ENCODE data around the gene CRYL1. TPM values are rescaled to one million over a fixed set of nuclear protein-coding genes. Genes with fewer than 3 reads are reported as not detected.

The CRYL1 gene
- polyA plus RNA-seq, 3 donors = 35.0 to 70.2 (median 51.4) TPM

DNA sequence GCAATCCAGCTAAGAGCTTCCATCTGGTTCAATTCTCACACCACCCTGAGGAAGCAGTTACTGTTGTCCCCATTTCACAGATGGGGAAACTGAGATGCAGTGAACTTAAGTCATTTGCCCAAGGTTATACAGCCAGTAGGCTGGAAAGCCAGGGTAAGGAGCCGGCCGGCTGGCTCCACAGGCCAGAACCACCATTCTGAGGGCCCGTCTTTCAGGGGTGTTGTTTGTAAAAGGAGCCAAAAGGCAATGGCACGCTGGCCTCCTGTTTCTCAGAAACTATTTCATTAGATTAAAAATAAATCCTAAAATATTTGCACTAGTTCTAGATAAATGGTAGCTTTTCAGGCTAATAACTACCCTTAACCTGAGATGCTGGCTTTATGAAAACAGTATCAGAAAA, 114.9 kb downstream of the CRYL1 start:
- Mint-ChIP-seq H3K27ac (no peak overlapping the region), H3K36me3 (peaks cover 0 to 6% of the 10 kb centered on the region in 2 donors), H3K4me1 (peaks cover 10% of the 10 kb centered on the region), H3K4me3 (no peak overlapping the region), H3K27me3 (ENCODE audit: low read depth in 3 of 3) (peaks cover 0 to 9% (median 6%) of the 10 kb centered on the region in 3 donors), H3K9me3 (peaks cover 2 to 13% (median 5%) of the 10 kb centered on the region in 7 donors)
- no peak for DNase-seq
- Histone ChIP-seq H3K4me2 (replicated peaks; ENCODE audit: extremely low read depth, low read length, poor library complexity, severe bottlenecking) (no peak overlapping the region), H3K4me1 (ENCODE audit: control insufficient read depth in 1 of 2, insufficient read depth in 2 of 2, low read length in 2 of 2) (peaks cover 7 to 8% of the 10 kb centered on the region in 2 donors), H3K9me3 (replicated peaks in 1 of 2; ENCODE audit: control insufficient read depth in 1 of 2, insufficient read depth in 1 of 2, low read length in 2 of 2) (peaks cover 2 to 8% of the 10 kb centered on the region in 2 donors), H3K79me2 (ENCODE audit: insufficient read depth, low read length) (no peaks in the 10 kb centered on the region), H3K4me3 (replicated peaks in 1 of 3; ENCODE audit: low read depth in 2 of 3, low read length in 3 of 3) (no peak overlapping the region), H3K27ac (ENCODE audit: low read depth in 1 of 2, low read length in 2 of 2) (no peak overlapping the region), H3K27me3 (ENCODE audit: control insufficient read depth in 2 of 2, insufficient read depth in 2 of 2, low read length in 2 of 2) (peaks cover 0 to 4% of the 10 kb centered on the region in 2 donors), H3K9ac (ENCODE audit: insufficient read depth, low read length, poor library complexity, severe bottlenecking) (no peak overlapping the region), H3K36me3 (replicated peaks in 1 of 2; ENCODE audit: control insufficient read depth in 1 of 2, insufficient read depth in 2 of 2, low read length in 2 of 2) (no peaks in the 10 kb centered on the region), H4K20me1 (ENCODE audit: insufficient read depth, low read length) (no peaks in the 10 kb centered on the region), H2AFZ (ENCODE audit: insufficient read depth, low read depth, low read length, poor library complexity, severe bottlenecking) (no peak overlapping the region)
- intact Hi-C loops (cut with micrococcal nuclease) = no loop called here
- WGBS (ENCODE audit: insufficient coverage) = no CpG with 5 or more reads among the region's 4 CpGs
- TF ChIP-seq, protein P1, sequence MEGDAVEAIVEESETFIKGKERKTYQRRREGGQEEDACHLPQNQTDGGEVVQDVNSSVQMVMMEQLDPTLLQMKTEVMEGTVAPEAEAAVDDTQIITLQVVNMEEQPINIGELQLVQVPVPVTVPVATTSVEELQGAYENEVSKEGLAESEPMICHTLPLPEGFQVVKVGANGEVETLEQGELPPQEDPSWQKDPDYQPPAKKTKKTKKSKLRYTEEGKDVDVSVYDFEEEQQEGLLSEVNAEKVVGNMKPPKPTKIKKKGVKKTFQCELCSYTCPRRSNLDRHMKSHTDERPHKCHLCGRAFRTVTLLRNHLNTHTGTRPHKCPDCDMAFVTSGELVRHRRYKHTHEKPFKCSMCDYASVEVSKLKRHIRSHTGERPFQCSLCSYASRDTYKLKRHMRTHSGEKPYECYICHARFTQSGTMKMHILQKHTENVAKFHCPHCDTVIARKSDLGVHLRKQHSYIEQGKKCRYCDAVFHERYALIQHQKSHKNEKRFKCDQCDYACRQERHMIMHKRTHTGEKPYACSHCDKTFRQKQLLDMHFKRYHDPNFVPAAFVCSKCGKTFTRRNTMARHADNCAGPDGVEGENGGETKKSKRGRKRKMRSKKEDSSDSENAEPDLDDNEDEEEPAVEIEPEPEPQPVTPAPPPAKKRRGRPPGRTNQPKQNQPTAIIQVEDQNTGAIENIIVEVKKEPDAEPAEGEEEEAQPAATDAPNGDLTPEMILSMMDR (IDR thresholded peaks at IDR 0.05) = no peak

DNA sequence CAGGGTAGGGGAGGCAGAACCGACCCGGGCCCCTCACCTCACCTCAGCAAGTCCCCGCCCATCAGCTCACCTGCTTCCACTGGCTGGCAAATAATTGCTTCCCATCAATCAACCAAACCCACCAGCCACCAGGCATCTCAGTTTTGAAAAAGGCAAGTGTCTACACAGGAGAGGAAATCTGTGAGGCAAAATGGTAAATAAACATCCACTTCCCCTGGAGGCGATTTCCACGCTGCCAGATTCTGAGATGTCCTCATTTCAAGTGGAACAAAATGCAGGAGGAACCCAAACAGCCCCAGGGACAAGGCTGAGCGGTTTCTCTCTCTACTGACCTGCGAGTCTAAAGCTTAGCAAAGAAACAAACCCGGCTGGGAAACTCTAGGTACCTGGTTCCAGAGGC, 117.5 kb downstream of the CRYL1 start:
- H3K27me3 Mint-ChIP-seq (ENCODE audit: low read depth in 3 of 3) = peaks cover 0 to 3% (median 1%) of the 10 kb centered on the region in 3 donors
- H3K4me3 ChIP-seq (replicated peaks in 1 of 3; ENCODE audit: low read depth in 2 of 3, low read length in 3 of 3) = no peak overlapping the region
- no peaks in the 10 kb centered on the region for H4K20me1 ChIP-seq (ENCODE audit: insufficient read depth, low read length)
- peaks cover 7 to 8% of the 10 kb centered on the region in 2 donors for H3K4me1 ChIP-seq (ENCODE audit: control insufficient read depth in 1 of 2, insufficient read depth in 2 of 2, low read length in 2 of 2)
- H3K4me3 Mint-ChIP-seq = no peak overlapping the region
- H3K4me2 ChIP-seq (replicated peaks; ENCODE audit: extremely low read depth, low read length, poor library complexity, severe bottlenecking) = no peak overlapping the region
- H3K4me1 Mint-ChIP-seq = peaks cover 10% of the 10 kb centered on the region
- H3K36me3 Mint-ChIP-seq = peaks cover 0 to 10% of the 10 kb centered on the region in 2 donors
- no peak overlapping the region for H3K27ac Mint-ChIP-seq
- TF ChIP-seq, protein P1 (IDR thresholded peaks at IDR 0.05) = no peak
- no peaks in the 10 kb centered on the region for H3K27me3 ChIP-seq (ENCODE audit: control insufficient read depth in 2 of 2, insufficient read depth in 2 of 2, low read length in 2 of 2)
- no peak overlapping the region for H3K27ac ChIP-seq (ENCODE audit: low read depth in 1 of 2, low read length in 2 of 2)
- peaks cover 0 to 16% of the 10 kb centered on the region in 2 donors for H3K36me3 ChIP-seq (replicated peaks in 1 of 2; ENCODE audit: control insufficient read depth in 1 of 2, insufficient read depth in 2 of 2, low read length in 2 of 2)
- H3K79me2 ChIP-seq (ENCODE audit: insufficient read depth, low read length) = no peaks in the 10 kb centered on the region
- 94% methylated on average over 2 of the region's 8 CpGs for WGBS (ENCODE audit: insufficient coverage)
- intact Hi-C loops (cut with micrococcal nuclease) = no loop called here
- no peak overlapping the region for H2AFZ ChIP-seq (ENCODE audit: insufficient read depth, low read depth, low read length, poor library complexity, severe bottlenecking)
- DNase-seq = no peak
- H3K9ac ChIP-seq (ENCODE audit: insufficient read depth, low read length, poor library complexity, severe bottlenecking) = no peak overlapping the region
- no peaks in the 10 kb centered on the region for H3K9me3 ChIP-seq (replicated peaks in 1 of 2; ENCODE audit: control insufficient read depth in 1 of 2, insufficient read depth in 1 of 2, low read length in 2 of 2)
- H3K9me3 Mint-ChIP-seq = peaks cover 0 to 2% (median 0%) of the 10 kb centered on the region in 7 donors
